ENCODE results near the gene PDPK1.

Gene PDPK1

GRCh38 chr16:2527784-2528100 lies 10.1 kb upstream of the PDPK1 start:
- H3K27ac ChIP-seq, result no peak overlapping the region
- TF ChIP-seq ZFX (IDR thresholded peaks at IDR 0.05; ENCODE audit: borderline replicate concordance), result no peak

- TF ChIP-seq CTCF (IDR thresholded peaks at IDR 0.05) (no peak), ZFX (IDR thresholded peaks at IDR 0.05; ENCODE audit: borderline replicate concordance) (no peak)
- no peak overlapping the region for H3K27ac ChIP-seq
Observed at GRCh38 chr16:2528161-2529060, 9.4 kb upstream of the PDPK1 start.

GRCh38 chr16:2529061-2529931 lies 8.5 kb upstream of the PDPK1 start:
- no peak for TF ChIP-seq CTCF (IDR thresholded peaks at IDR 0.05)
- no peak for TF ChIP-seq ZFX (IDR thresholded peaks at IDR 0.05; ENCODE audit: borderline replicate concordance)
- H3K27ac ChIP-seq, result no peak overlapping the region

- no peak for TF ChIP-seq CTCF (IDR thresholded peaks at IDR 0.05)
- TF ChIP-seq ZFX (IDR thresholded peaks at IDR 0.05; ENCODE audit: borderline replicate concordance), result no peak
- peak overlapping the region; percentile 89 for H3K27ac ChIP-seq
Observed at GRCh38 chr16:2529961-2530628, 7.7 kb upstream of the PDPK1 start.

- H3K27ac ChIP-seq, result peak overlapping the region; percentile 89
- no peak for TF ChIP-seq ZFX (IDR thresholded peaks at IDR 0.05; ENCODE audit: borderline replicate concordance)
Observed at GRCh38 chr16:2530629-2531318, 7.0 kb upstream of the PDPK1 start.

GRCh38 chr16:2531371-2531695 lies 6.5 kb upstream of the PDPK1 start, which contains the start of gene CEMP1:
Gene CEMP1, minus strand, starts transcription at chr16:2531408. Its CDS starts 335 bp downstream, at chr16:2531073.
- peak within 1 kb of the TSS; percentile 89 for H3K27ac ChIP-seq
- TF ChIP-seq CTCF (IDR thresholded peaks at IDR 0.05) (no peak), ZFX (IDR thresholded peaks at IDR 0.05; ENCODE audit: borderline replicate concordance) (no peak)

GRCh38 chr16:2531696-2532493 lies 5.9 kb upstream of the PDPK1 start:
- TF ChIP-seq CTCF (IDR thresholded peaks at IDR 0.05) (no peak), ZFX (IDR thresholded peaks at IDR 0.05; ENCODE audit: borderline replicate concordance) (no peak)
- H3K27ac ChIP-seq, result peak overlapping the region; percentile 89
